GM19397 (cell line): ENCODE results near the gene C9orf152.

ENCODE experiments used
- ATAC-seq: cut with Tn5 transposase; IDR thresholded peaks from one replicate; pipeline ENCODE4 v1.9.1; 2021; ENCODE audit warnings: mild to moderate bottlenecking, moderate library complexity; ENCODE audit not compliant: unreplicated experiment

C9orf152 gene

GRCh38 chr9:110183208-110184145, 24.5 kb downstream of the C9orf152 start:
- ATAC-seq = peak; percentile 69

GRCh38 chr9:110180511-110181434, 27.2 kb downstream of the C9orf152 start:
- ATAC-seq = no peak

DNA sequence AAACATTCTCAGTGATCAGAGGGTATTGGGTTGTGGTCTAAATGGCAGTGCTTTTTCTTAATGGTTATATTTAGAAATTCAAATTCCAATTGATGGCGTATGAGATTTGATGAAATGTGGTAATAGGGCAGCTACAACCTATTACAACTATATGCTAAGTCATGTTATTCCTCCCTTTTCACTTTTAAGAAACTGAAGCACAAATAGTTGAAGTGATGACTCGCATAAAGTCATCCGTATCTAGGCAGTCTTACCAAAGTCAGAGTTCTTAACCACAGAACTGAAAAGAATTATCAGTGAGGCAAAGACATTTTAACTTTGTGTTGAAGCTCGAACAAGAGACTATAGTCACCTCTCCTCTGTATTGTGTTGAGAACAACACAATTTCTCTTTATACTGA, 28.2 kb downstream of the C9orf152 start:
- ATAC-seq = no peak

- no peak for ATAC-seq
These were observed 29.7 kb downstream of the C9orf152 start for GRCh38 chr9:110178281-110178680.

DNA sequence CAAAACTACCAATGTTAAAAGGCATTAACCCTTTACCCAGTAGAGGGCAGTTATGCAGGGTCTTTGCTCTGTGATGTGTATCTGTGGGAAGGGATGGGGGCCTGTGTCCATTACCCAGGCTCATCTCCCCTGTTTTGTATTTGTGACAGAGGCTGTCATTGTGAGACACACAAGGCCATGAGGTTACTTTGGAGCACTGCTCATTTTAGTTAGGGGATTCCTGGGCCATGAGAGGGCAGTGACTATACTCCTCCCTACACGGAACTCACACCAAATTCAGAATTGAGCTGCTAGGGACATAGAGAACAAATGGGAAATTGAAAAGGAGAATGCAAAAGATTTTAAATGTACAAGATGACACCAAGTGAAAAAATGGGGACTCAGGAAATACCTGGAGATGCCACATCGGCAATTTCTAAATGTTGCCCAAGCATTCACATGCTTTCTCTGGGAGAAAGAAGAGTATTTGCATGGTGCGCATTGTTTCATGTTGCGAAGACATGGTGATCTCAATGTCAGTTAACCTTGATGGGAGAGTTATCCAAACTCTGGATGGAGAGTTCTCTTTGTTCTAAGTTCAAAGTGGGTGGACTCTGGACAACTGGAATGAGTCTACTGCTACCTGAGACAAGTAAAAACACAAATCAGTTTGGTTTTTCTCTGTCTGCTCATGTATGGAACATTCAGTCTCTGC, 32.5 kb downstream of the C9orf152 start:
- ATAC-seq = no peak

DNA sequence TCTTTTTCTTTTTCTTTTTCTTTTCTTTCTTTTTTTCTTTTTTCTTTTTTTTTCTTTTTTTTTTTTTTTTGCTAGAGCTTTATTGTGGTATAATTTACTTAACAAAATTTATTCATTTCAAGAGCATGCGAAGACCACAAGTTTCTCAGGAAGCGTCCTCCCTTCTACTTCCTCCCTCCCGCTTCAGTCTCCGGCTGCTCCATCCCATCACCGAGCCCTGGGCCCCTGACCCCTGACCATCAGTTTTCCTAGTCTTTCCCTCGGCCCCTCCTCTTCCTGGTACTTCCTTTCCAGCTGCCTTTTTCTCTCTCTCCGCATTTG, 34.7 kb downstream of the C9orf152 start:
- ATAC-seq = no peak

GRCh38 chr9:110170357-110171257, 37.4 kb downstream of the C9orf152 start:
- no peak for ATAC-seq

- no peak for ATAC-seq
These were observed 39.5 kb downstream of the C9orf152 start for GRCh38 chr9:110168486-110168885.

GRCh38 chr9:110161940-110162339, 46.0 kb downstream of the C9orf152 start:
- no peak for ATAC-seq

- ATAC-seq = no peak
These were observed 47.3 kb downstream of the C9orf152 start for GRCh38 chr9:110160685-110161084.

GRCh38 chr9:110160123-110160522, 47.8 kb downstream of the C9orf152 start:
- no peak for ATAC-seq

GRCh38 chr9:110157823-110158664, 49.9 kb downstream of the C9orf152 start:
- ATAC-seq = no peak

DNA sequence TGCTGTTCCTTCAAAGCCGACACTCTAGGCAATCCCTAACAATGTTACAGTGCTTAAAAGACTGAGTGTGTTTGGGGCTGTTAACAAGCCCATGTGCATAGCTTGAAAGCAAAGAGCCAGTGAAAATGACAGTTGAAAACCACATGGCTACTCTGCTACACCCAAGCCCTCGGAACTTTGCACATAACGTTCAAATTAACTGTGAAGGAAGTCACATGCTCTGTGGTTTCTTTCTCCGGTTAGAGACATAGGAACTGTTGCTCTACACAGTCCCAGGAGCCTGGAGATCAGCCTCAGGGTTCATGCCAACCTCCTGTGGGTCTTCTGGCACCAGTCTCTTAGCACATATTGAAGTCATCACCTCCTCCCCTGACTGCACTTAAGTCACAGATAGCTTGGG, 51.1 kb downstream of the C9orf152 start:
- peak; percentile 75 for ATAC-seq

- no peak for ATAC-seq
These were observed 51.5 kb downstream of the C9orf152 start for GRCh38 chr9:110156416-110156815.

DNA sequence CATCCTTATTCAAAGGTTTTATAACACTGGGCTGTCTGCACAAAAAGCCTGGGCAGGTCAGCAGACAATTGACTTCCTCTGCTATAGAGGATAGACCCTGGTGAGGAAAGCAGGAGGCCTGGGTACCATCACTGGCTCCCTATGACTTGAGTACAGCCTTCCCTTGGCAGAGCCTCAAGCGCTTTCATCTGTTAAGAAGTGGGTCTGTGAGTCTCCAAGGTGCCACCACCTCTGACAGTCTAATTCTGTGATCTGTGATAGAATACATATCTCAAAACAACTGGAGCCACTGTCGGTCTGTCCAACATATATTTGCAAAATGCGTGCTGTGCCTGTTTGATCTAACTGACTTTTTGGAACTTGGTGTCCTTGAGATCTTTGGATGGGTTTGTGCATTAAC, 52.2 kb downstream of the C9orf152 start:
- no peak for ATAC-seq

DNA sequence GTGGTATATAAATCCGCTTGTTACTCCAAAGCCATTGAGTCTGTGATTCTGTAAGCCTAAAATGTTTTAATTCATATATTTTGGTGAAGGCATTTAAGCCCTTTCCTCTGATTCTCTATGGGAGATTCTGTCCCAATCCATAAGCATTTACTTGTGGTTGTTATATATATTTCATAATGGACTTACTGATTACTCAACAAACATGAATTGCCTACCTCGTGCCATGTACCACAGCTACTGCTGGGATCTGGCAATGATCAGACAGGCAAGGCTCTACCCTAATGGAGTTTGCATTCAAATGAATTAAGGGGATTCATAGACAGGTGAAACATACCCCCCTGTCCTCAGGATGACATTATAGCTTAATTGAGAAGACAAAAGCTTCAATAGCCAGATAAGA, 54.5 kb downstream of the C9orf152 start:
- no peak for ATAC-seq

DNA sequence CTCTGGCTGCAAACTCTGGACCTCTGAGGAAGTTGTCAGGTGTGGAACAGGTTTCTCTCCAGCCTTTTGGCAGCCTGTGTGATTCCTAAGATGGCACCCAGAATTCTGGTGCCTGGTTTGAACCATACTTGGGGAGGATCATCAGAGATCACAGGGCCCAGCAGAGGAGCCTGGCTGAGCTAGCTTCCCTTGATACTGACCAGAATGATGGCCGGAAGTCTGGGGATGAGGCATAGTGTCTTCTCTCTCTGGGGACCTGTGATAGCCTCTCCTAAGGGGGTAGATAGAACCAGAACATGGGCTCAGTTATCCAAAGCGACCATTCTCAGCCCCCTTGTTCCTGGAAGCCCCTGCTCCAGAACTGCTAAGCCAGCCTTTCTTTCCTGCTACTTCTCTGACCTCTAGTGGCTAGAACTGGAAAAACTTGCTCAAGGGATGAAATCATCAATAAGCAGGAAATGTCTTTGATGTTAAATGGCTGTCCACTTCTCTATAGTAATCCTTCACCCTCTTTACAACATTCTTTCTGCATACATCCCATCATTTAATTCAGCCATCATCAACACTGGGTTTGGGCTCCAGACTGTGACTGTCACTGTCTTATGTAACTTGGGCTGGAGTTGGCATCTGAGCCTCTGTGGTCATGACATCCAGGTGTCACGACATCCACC, 55.1 kb downstream of the C9orf152 start:
- no peak for ATAC-seq
